NK-92 (cell line): ENCODE measurements around the gene SLC51B.
"Not testable (repeated sequence)": the region's sequence is repeated elsewhere in the genome, so short reads cannot be mapped to it uniquely, and the experiment has no call there.

Source experiments
- DNase-seq: peaks from one replicate; lab custom pipeline; 2025; ENCODE audit not compliant: unreplicated experiment; lab: John Stamatoyannopoulos, UW

The SLC51B gene

GRCh38 chr15:65083262-65083701 is 38.1 kb downstream of the SLC51B start:
- DNase-seq, result no peak

GRCh38 chr15:65084500-65085206 is 39.5 kb downstream of the SLC51B start:
- DNase-seq, result no peak

- no peak for DNase-seq
Observed at GRCh38 chr15:65085207-65085753, 40.1 kb downstream of the SLC51B start.

DNA sequence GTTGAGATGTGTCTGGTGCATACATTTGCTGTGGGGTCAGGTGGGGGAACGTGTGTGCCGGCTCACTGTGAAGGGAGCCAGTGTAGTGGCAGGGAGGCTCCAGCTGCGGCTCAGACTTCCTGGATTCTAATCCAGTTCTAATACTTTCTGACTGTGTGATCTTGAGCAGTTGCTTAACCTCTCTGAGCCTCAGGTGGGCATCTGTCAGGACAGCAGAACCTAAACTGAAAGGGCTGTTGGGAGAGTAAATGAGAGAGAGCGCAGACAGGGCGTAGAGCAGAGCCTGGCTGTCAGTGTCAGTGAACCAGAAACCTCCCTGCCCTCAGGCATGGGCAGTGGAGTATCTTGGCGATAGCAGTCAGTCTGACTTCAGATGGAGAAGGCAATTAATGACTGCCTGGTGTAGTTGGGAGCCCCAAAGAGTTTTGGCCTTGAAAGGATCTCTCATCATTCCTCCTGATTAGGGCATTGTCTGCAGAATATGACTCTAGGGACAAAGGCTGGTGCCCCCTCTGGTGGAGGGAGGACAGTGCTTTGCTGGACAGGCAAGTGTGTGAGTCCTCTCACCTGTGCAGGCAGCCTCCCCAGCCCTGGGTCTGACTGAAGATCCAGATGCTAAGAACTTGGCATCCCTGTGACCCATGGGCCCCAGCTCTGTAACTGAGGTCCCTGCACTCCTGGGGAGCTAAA is 40.9 kb downstream of the SLC51B start:
- no peak for DNase-seq

GRCh38 chr15:65086680-65087111 is 41.5 kb downstream of the SLC51B start:
- no peak for DNase-seq

GRCh38 chr15:65087411-65087810 is 42.2 kb downstream of the SLC51B start:
- no peak for DNase-seq

- DNase-seq, result no peak
Observed at GRCh38 chr15:65087873-65088642, 42.9 kb downstream of the SLC51B start.

DNA sequence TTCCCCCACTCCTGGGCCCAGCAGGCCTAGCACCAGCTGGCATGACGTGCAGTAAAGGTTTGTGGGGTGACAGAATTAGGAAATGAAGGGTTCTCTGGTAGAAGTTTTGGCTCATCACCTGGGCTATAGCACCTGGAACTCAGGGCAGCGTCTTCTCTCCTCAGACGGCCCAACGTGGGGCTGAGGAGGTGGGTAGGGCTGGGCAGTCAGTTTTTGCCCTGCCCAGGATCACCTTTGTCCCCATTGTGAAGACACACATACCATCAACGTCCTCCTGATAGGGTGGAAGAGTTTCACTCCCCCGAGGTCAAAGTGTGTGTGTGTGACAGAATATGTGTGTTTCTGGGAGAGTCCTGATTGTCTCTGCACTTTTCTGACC is 43.4 kb downstream of the SLC51B start:
- DNase-seq, result no peak

GRCh38 chr15:65089206-65089824 is 44.1 kb downstream of the SLC51B start:
- DNase-seq, result no peak

DNA sequence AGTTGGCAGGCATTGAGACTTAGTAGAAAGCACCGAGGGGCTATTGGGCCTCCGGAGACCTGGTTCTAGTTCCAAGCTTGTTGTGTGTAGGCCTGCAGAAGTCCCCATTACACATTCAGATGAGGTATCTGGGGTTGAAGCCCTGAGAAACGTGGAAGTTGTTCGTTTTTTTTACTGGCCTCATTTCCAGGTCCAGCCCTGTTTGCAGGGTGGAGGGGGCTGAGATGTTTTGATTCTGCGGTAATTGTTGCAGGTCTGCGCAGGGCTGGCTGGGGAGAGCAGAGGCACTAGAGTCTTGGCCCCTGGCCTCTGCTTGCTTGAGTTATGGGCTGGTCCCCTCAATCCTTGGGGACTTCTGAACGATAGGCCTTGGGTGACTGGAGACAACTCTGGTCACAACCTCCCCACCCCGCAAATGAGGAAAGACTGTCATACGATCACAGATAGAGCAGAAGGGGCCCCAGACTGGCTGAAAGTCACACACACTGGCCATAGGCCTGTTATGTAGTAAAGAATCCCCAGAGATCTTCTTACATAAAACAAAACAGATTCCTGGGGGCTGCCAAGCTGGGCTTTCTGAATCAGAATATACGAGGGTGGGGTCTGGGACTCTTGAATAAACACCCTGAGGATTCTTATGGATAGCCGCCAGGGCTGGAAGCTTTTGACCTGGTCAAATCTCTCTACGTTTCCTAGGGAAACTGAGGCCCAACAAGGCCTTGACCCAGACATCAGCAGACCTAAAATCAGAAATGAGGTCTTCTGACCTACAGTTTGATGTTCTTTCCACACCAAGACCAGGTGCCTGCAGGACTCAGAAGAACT is 47.0 kb downstream of the SLC51B start:
- no peak for DNase-seq

DNA sequence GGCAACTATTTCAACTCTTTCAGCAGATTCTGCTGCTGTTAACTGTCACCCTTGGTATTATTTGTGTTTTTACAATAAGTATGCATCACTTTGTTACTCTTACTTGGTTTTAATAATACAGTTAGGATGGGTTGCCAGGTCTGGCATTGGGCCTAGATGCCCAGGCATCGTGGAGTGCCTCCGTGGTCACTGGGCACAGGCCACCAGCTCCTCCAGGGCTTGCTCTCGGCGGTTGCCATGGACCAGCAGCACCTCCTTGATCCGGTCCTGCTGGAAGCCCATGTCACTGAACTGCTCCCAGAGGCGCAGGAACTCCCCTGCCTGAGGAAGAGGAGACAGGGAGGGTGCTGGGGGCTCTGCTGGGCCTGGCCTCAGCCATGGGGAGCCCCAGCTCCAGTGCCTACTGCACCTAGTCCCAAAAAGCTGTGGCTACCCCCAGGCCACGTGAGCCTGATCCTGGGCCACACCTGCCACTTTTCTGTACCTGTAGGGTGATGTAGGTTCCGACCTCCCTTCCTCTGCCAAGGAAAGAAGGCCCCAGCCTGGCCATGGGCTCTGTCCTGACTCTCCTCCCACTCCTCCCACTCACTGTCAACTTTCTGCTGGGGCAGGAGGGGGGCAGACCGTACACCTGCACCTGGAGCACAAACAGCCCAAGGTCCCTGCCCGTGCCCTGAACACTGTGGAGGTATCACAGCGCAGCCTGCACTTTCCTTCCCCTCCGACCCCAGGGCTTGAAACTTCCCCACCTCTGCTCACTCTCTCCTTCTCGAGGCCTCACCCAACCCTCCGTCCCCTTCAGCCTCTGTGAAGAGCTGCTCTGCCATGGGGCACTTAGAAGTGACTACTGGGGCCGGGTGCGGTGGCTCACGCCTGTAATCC is 48.0 kb downstream of the SLC51B start:
- no peak for DNase-seq

GRCh38 chr15:65093793-65094170 is 48.6 kb downstream of the SLC51B start:
- not testable (repeated sequence) for DNase-seq

GRCh38 chr15:65094294-65094995 is 49.3 kb downstream of the SLC51B start:
- DNase-seq, result no peak

- no peak for DNase-seq
Observed at GRCh38 chr15:65095011-65095746, 50.0 kb downstream of the SLC51B start.

- DNase-seq, result no peak
Observed at GRCh38 chr15:65095747-65096104, 50.5 kb downstream of the SLC51B start.

GRCh38 chr15:65096481-65097385 is 51.5 kb downstream of the SLC51B start:
- no peak for DNase-seq

DNA sequence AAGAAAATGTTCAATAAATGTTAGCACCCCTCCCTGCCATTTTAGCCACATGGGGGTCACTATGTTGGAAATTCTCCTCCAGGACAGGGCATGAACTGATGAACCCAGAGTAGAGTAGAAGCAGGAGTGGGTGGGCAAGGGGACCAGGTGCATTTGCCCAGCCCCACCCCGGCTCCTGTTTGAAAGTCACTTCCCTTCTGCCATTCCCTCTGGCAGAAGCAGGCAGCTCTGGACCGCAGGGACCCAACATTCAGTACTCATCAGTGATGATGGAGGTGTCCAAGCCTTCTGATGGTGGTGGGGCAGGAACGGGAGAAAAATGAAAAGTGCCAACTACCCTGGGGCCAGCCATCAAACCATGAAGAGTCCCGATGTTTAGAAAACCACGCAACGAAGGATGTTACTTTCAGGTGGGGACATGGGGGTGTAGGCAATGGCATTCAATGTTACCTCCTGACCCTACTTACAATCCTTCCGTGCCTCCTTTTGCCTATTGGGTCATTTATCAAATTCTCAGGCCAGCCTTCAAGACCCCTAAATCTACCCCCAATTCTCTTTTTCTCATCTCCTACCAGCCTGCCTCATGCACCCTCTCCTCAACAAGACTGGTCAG is 52.6 kb downstream of the SLC51B start:
- DNase-seq, result no peak
